BLaER1 treated with 17β-estradiol and CSF1 and Interleukin-3, amounts not matched to agents 10 nM and 100 nM (cell line): ENCODE measurements around the gene TNFRSF1B.
A peak's percentile ranks its signal among the peaks of the same experiment; 100 is the strongest.

Experiments used
- H3K27ac ChIP-seq, 11 experiments: shearing (Covaris generic); formaldehyde crosslinking; 2 replicates each; pipeline ENCODE4 v1.8.1; 2022
- H3K27me3 ChIP-seq, 11 experiments: shearing (Covaris generic); formaldehyde crosslinking; 2 replicates each; pipeline ENCODE4 v1.8.1; 2022
- H3K36me3 ChIP-seq, 11 experiments: shearing (Covaris generic); formaldehyde crosslinking; 2 replicates each; pipeline ENCODE4 v1.8.1; 2022
- H3K4me1 ChIP-seq, 10 experiments: shearing (Covaris generic); formaldehyde crosslinking; 2 replicates each; pipeline ENCODE4 v1.8.1; 2022
- H3K4me2 ChIP-seq, 11 experiments: shearing (Covaris generic); formaldehyde crosslinking; 2 replicates each; pipeline ENCODE4 v1.8.1; 2022
- H3K4me3 ChIP-seq, 10 experiments: shearing (Covaris generic); formaldehyde crosslinking; 2 replicates each; pipeline ENCODE4 v1.8.1; 2022
- H3K9ac ChIP-seq, 11 experiments: shearing (Covaris generic); formaldehyde crosslinking; 2 replicates each; pipeline ENCODE4 v1.8.1; 2022
- H3K9me3 ChIP-seq, 11 experiments: shearing (Covaris generic); formaldehyde crosslinking; replicated peaks in 1 of 11; 2 replicates each; pipeline ENCODE4 v1.8.1; 2022
- H4K20me1 ChIP-seq, 11 experiments: shearing (Covaris generic); formaldehyde crosslinking; 2 replicates each; pipeline ENCODE4 v1.8.1; 2022
- Cebpa-rat ChIP-seq, 11 experiments: shearing (Covaris generic); IDR thresholded peaks; 2 replicates each; pipeline ENCODE4 v1.8.1; 2022

The TNFRSF1B gene

DNA sequence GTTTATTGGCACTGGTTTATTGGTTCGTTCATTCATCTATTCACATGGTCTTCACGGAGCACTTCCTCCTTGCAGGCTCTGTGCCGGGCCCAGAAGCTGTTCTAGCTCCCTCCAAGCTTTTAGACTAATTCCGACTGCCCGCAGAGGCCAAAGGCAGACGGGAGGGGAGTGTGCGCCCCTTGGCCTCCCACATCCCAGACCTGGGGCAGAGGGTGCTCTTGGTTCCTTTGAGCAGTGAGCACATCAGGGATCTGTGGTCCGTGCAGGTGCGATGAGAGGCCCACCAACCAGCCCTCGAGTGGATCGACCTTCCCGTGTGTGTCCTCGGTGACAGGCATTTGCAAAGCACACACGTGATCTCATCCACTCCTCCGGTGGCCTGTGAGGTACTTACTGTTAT is 38.7 kb upstream of the TNFRSF1B start:
- no peak for TF ChIP-seq Cebpa-rat (IDR thresholded peaks at IDR 0.05)
- Histone ChIP-seq H4K20me1 (no peaks in the 10 kb centered on the region), H3K4me3 (no peak overlapping the region), H3K27me3 (no peaks in the 10 kb centered on the region), H3K4me1 (peaks cover 34 to 81% (median 60%) of the 10 kb centered on the region in 10 experiments), H3K36me3 (peaks cover 0 to 10% (median 0%) of the 10 kb centered on the region in 11 experiments; a peak in 5 of 22 replicates), H3K9me3 (no peaks in the 10 kb centered on the region), H3K4me2 (peak overlapping the region in 6 of 11 experiments; percentile 5 to 93 (median 56); a peak in 7 of 22 replicates), H3K27ac (peak overlapping the region in 1 of 11 experiments; percentile 58; a peak in 2 of 22 replicates), H3K9ac (peak overlapping the region in 2 of 11 experiments; percentile 63 to 75; a peak in 2 of 22 replicates)

DNA sequence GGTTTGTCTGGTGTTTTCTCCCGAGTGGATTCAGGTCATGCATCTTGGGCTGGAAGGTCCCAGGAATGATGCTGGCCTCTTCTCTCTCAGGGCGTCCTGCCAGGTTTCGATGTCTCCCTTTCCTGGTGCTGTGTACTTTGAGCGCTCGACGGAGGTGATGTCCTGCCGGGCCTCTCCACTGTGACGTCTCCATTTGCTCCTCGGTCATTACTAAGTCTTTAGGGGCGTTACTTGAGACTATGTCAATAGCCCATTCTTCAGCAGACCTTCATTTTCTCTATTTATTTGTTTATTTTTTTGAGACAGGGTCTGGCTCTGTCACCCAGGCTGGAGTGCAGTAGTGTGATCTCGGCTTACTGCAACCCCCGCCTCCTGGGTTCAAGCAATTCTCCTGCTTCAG is 37.2 kb upstream of the TNFRSF1B start:
- Histone ChIP-seq H4K20me1 (no peaks in the 10 kb centered on the region), H3K27me3 (no peaks in the 10 kb centered on the region), H3K9ac (peak overlapping the region in 2 of 11 experiments; percentile 2 to 51; a peak in 2 of 22 replicates), H3K4me1 (peaks cover 44 to 96% (median 73%) of the 10 kb centered on the region in 10 experiments), H3K27ac (no peak overlapping the region), H3K4me3 (no peak overlapping the region), H3K4me2 (peak overlapping the region in 2 of 11 experiments; percentile 67 to 84; a peak in 4 of 22 replicates), H3K36me3 (peaks cover 0 to 10% (median 0%) of the 10 kb centered on the region in 11 experiments; a peak in 5 of 22 replicates), H3K9me3 (no peaks in the 10 kb centered on the region)
- TF ChIP-seq Cebpa-rat (IDR thresholded peaks at IDR 0.05), result no peak

DNA sequence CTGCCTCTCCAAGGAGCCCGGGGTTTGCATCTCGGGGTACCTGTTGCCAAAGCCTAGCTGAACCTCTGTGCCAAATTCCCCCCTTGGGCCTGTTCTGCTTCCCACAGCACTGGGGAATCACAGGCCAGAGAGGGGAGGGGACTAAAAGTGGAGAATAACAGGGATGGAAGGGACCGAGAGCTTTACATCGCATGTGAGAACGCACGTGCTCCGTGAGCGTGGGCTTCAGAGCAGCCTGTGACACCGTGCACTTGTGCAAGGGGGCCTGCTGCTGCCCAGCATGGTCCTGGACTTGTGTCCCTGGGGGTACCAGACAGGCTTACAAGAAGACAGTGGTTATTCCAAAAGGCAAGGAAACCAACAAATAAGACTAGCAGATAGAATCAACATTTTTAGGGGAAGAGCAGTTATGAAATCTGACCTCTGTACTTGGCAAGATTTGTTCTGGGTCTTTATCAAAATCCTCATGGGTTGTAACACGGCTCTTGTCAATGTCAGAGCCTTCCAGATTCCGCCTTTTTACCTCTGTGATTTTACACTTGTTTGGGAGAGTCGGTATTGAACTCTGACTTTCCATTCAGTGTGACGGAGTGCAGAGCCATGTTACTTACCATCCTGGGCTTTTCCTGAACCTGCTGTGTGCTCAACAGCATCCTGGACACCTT is 36.2 kb upstream of the TNFRSF1B start:
- no peaks in the 10 kb centered on the region for H3K27me3 ChIP-seq
- H3K27ac ChIP-seq, result peak overlapping the region in 5 of 11 experiments; percentile 7 to 82 (median 12); a peak in 5 of 22 replicates
- peaks cover 41 to 98% (median 69%) of the 10 kb centered on the region in 10 experiments for H3K4me1 ChIP-seq
- no peak overlapping the region for H3K4me3 ChIP-seq
- peaks cover 0 to 10% (median 0%) of the 10 kb centered on the region in 11 experiments; a peak in 5 of 22 replicates for H3K36me3 ChIP-seq
- H3K4me2 ChIP-seq, result peak overlapping the region in 3 of 11 experiments; percentile 67 to 86 (median 84); a peak in 6 of 22 replicates
- H4K20me1 ChIP-seq, result no peaks in the 10 kb centered on the region
- H3K9ac ChIP-seq, result peak overlapping the region in 4 of 11 experiments; percentile 22 to 27 (median 24); a peak in 4 of 22 replicates
- TF ChIP-seq Cebpa-rat (IDR thresholded peaks at IDR 0.05), result no peak
- H3K9me3 ChIP-seq, result no peaks in the 10 kb centered on the region

DNA sequence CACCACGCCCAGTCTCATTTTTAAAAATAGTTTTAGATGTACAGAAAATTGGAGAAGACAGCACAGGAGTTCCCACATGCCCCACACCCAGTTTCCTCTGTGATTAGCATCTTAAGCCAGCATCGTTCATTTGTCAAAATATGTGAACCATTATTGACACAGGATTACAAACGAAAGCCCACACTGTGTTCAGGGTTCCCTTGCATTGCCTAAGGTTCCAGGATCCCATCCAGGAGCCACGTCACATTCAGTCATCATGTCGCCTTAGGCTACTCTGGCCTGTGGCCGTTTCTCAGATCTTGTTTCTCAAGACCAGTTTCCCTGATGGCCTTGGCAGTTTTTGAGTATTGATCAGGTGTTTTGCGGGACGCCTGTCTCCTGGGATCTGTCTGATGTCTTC is 34.7 kb upstream of the TNFRSF1B start:
- Histone ChIP-seq H3K9ac (peak overlapping the region in 7 of 11 experiments; percentile 9 to 64 (median 52); a peak in 9 of 22 replicates), H3K36me3 (peaks cover 0 to 8% (median 0%) of the 10 kb centered on the region in 11 experiments; a peak in 5 of 22 replicates), H3K9me3 (no peaks in the 10 kb centered on the region), H4K20me1 (no peaks in the 10 kb centered on the region), H3K4me3 (no peak overlapping the region), H3K27ac (peak overlapping the region in 9 of 11 experiments; percentile 61 to 82 (median 70); a peak in 18 of 22 replicates), H3K27me3 (no peaks in the 10 kb centered on the region), H3K4me2 (peak overlapping the region; percentile 31 to 86 (median 65)), H3K4me1 (peaks cover 26 to 98% (median 54%) of the 10 kb centered on the region in 10 experiments)
- TF ChIP-seq Cebpa-rat (IDR thresholded peaks at IDR 0.05), result no peak

DNA sequence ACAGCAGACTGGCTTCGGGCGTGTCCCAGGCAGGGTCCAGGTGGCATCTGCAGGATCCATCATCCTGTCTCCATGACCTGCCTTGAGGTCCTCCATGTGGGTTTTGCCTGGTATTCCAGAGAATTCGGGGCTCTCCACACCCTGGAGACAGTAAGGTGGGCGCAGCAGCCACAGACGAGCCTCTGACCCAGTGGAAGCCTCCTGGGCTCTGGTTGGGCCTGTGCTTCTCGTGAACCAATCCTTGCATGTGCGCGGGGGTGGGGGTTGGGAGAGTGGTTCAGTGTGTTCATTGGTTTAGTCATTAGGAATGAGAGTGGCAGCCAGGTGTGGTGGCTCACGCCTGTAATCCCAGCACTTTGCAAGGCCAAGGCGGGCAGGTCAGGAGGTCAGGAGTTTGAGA is 32.1 kb upstream of the TNFRSF1B start:
- no peaks in the 10 kb centered on the region for H4K20me1 ChIP-seq
- H3K36me3 ChIP-seq, result peaks cover 0 to 13% (median 0%) of the 10 kb centered on the region in 11 experiments; a peak in 4 of 22 replicates
- no peak overlapping the region; a peak in 1 of 22 replicates for H3K9ac ChIP-seq
- H3K4me3 ChIP-seq, result no peak overlapping the region
- H3K9me3 ChIP-seq, result no peaks in the 10 kb centered on the region
- H3K27me3 ChIP-seq, result no peaks in the 10 kb centered on the region
- H3K4me2 ChIP-seq, result peak overlapping the region in 5 of 11 experiments; percentile 11 to 86 (median 72); a peak in 8 of 22 replicates
- no peak for TF ChIP-seq Cebpa-rat (IDR thresholded peaks at IDR 0.05)
- peak overlapping the region in 6 of 11 experiments; percentile 11 to 82 (median 78); a peak in 8 of 22 replicates for H3K27ac ChIP-seq
- H3K4me1 ChIP-seq, result peaks cover 30 to 99% (median 57%) of the 10 kb centered on the region in 10 experiments

DNA sequence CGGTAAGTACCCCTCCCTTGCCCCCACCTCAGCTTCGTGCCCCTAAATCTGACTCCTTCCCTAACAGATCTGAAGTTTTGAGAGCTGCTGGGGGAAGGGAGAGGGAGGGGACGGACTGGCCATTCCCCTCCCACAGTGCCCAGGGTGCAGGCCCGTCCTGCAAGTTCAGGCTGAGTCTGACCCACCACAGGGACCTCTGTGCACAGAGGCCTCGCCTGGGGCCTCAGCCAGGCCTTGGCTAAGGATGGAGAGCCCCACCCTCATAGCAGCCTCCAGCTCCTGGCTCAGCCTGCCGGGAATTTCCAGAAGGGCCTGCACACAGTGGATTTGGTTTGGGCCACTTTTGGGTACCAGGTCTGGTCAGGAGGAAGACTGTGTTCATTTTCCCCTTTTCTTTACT is 31.2 kb upstream of the TNFRSF1B start:
- no peak for TF ChIP-seq Cebpa-rat (IDR thresholded peaks at IDR 0.05)
- Histone ChIP-seq H3K27ac (no peak overlapping the region), H3K9ac (0 out of 22 replicates have a peak overlapping the region, but pooled peaks of 1 of the 11 experiments have one; percentile 29), H3K4me1 (peaks cover 37 to 99% (median 62%) of the 10 kb centered on the region in 10 experiments), H3K4me3 (no peak overlapping the region), H3K36me3 (peaks cover 0 to 13% (median 0%) of the 10 kb centered on the region in 11 experiments; a peak in 3 of 22 replicates), H3K4me2 (peak overlapping the region in 2 of 11 experiments; percentile 40 to 84; a peak in 2 of 22 replicates), H3K27me3 (no peaks in the 10 kb centered on the region), H4K20me1 (no peaks in the 10 kb centered on the region), H3K9me3 (no peaks in the 10 kb centered on the region)

DNA sequence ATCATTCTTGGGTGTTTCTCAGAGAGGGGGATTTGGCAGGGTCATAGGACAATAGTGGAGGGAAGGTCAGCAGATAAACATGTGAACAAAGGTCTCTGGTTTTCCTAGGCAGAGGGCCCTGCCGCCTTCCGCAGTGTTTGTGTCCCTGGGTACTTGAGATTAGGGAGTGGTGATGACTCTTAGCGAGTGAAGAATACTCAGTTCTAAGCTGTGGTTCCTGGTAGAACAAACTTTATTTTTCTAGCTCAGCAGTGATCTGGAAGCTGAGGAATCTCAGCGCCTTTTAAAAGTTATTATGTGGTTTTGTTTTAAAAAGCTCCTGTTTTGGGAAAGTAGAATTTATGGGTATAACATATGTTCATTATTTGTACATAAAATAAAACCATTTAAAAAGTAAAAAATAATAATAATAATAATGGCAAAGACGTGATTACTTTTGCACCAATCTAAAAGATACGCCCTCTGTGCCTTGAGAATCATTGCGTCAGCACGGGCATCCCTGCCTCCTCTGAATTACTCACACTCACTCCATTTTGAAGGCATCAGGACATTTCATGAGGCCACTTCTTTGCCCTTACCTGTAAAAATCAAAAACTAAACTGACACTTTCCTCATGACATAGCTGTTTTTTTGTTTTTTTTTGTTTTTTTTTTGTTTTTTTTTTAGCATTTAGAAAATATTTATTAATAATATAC is 29.7 kb upstream of the TNFRSF1B start:
- H4K20me1 ChIP-seq, result no peaks in the 10 kb centered on the region
- peaks cover 0 to 13% (median 0%) of the 10 kb centered on the region in 11 experiments; a peak in 3 of 22 replicates for H3K36me3 ChIP-seq
- H3K9ac ChIP-seq, result peak overlapping the region in 1 of 11 experiments; percentile 25; a peak in 3 of 22 replicates
- no peak overlapping the region for H3K4me3 ChIP-seq
- peaks cover 34 to 99% (median 63%) of the 10 kb centered on the region in 10 experiments for H3K4me1 ChIP-seq
- H3K4me2 ChIP-seq, result peak overlapping the region in 3 of 11 experiments; percentile 26 to 84 (median 67); a peak in 4 of 22 replicates
- no peaks in the 10 kb centered on the region for H3K9me3 ChIP-seq
- no peak for TF ChIP-seq Cebpa-rat (IDR thresholded peaks at IDR 0.05)
- no peaks in the 10 kb centered on the region for H3K27me3 ChIP-seq
- H3K27ac ChIP-seq, result peak overlapping the region in 1 of 11 experiments; percentile 42; a peak in 1 of 22 replicates

DNA sequence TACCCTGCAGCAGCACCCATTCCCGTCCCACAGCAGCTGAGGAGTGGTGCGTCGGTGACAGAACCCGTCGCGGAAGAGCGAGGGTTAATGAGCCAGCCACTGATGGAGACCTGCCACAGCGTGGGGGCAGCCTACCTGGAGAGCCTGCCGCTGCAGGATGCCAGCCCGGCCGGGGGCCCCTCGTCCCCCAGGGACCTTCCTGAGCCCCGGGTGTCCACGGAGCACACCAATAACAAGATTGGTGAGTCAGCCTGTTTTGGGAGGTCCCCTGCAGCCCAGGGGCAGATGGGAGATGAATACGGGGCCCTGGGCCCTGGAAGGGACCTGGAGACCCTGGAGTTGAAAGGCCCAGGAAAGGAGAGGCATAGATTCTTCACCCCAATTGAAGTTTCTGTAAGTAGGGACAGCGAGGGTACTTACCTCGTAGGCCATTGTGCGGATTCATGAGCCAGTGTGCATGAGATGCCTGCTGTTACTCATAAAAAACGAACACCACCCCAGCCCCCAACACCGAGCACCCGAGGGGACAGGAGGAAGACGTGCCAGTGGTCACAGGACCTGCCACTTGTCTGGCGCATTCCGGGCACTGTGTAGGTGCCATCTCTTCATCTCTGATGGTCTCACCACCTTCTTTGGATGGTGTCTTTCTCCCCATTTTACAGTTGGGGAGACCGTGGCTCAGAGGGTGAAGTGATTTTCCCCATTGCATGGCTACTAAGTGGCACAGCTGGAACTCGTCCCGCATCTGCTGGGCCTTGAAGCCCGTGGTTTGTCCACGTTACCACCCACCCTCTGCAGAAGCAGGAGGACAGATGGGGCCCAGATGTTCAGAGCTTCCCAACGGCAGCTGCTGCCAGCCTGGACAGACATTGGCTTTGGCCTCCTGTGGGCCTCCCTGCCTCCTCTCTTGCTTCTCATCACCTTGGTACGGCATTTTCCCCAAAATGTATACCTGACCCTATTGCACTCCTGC is 28.3 kb upstream of the TNFRSF1B start:
- Histone ChIP-seq H3K36me3 (peaks cover 0 to 13% (median 0%) of the 10 kb centered on the region in 11 experiments; a peak in 3 of 22 replicates), H3K4me2 (peak overlapping the region in 9 of 11 experiments; percentile 0 to 92 (median 49); a peak in 13 of 22 replicates), H3K27ac (peak overlapping the region in 5 of 11 experiments; percentile 5 to 98 (median 89); a peak in 7 of 22 replicates), H3K9ac (peak overlapping the region in 2 of 11 experiments; percentile 6 to 25; a peak in 2 of 22 replicates), H4K20me1 (no peaks in the 10 kb centered on the region), H3K4me1 (peaks cover 34 to 100% (median 63%) of the 10 kb centered on the region in 10 experiments), H3K9me3 (no peaks in the 10 kb centered on the region), H3K4me3 (no peak overlapping the region), H3K27me3 (no peaks in the 10 kb centered on the region)
- TF ChIP-seq Cebpa-rat (IDR thresholded peaks at IDR 0.05), result no peak
